K562 (cell line): ENCODE measurements around the gene DNMT3A. TPM values are rescaled to one million over a fixed set of nuclear protein-coding genes. Genes with fewer than 3 reads are reported as not detected.

ENCODE experiments used
- ADNP ChIP-seq: fragments of 200-800 bp; sonication (Bioruptor generic); IDR thresholded peaks from 2 replicates; pipeline ENCODE4 v1.6.1; 2016; ENCODE audit warnings: missing genetic modification characterization, missing compliant biosample characterization
- GTF2F1 ChIP-seq: IDR thresholded peaks from 2 replicates; pipeline ENCODE4 v1.6.1; 2011; ENCODE audit warnings: low read depth, low read length, improper control_type of control experiment
- KDM1A ChIP-seq, 2 experiments: fragments of 450-650 bp; IDR thresholded peaks; 2 replicates each; pipeline ENCODE4 v1.6.1; 2016; ENCODE audit warnings: mild to moderate bottlenecking in 2 of 2
- KLF6 ChIP-seq: fragments of 250-450 bp; sonication (Bioruptor Pico); IDR thresholded peaks from 2 replicates; pipeline ENCODE4 v1.4.0; 2020; ENCODE audit warnings: mild to moderate bottlenecking, moderate library complexity, borderline replicate concordance
- MCM3 ChIP-seq: fragments of 450-650 bp; IDR thresholded peaks from 2 replicates; pipeline ENCODE4 v1.6.1; 2016
- NFE2L1 ChIP-seq: fragments of 450-650 bp; IDR thresholded peaks from 2 replicates; pipeline ENCODE4 v1.6.1; 2016; ENCODE audit warnings: missing genetic modification characterization, low read depth, mild to moderate bottlenecking, missing compliant biosample characterization, moderate library complexity, borderline replicate concordance
- NONO ChIP-seq, 2 experiments: fragments of 200-400 bp in 1 of 2; fragments of 450-650 bp in 1 of 2; formaldehyde crosslinking in 1 of 2; IDR thresholded peaks; 2 replicates each; pipeline ENCODE4 v1.6.1; 2017; ENCODE audit warnings: low read depth in 2 of 2, mild to moderate bottlenecking in 2 of 2, moderate library complexity in 2 of 2, low read length in 1 of 2
- SMAD3 ChIP-seq: fragments of 450-650 bp; formaldehyde crosslinking; conservative IDR thresholded peaks from 2 replicates; pipeline ENCODE4 v1.4.0; 2020; ENCODE audit warnings: mild to moderate bottlenecking
- XRCC3 ChIP-seq: fragments of 450-650 bp; IDR thresholded peaks from 2 replicates; pipeline ENCODE4 v1.6.1; 2017; ENCODE audit warnings: mild to moderate bottlenecking, moderate library complexity
- ZFP30 ChIP-seq: fragments of 250-450 bp; sonication (Bioruptor Pico); IDR thresholded peaks from 2 replicates; pipeline ENCODE4 v1.8.0; 2022; ENCODE audit warnings: moderate library complexity, mild to moderate bottlenecking, inconsistent platforms, borderline replicate concordance
- ZNF133 ChIP-seq: fragments of 250-450 bp; sonication (Bioruptor Pico); IDR thresholded peaks from 2 replicates; pipeline ENCODE4 v1.4.0; 2020; ENCODE audit warnings: mild to moderate bottlenecking
- ZNF277 ChIP-seq: fragments of 250-450 bp; sonication (Bioruptor Pico); IDR thresholded peaks from 2 replicates; pipeline ENCODE4 v1.8.0; 2022; ENCODE audit warnings: inconsistent platforms, mild to moderate bottlenecking, moderate library complexity, borderline replicate concordance
- ZNF318 ChIP-seq, 2 experiments: fragments of 450-650 bp; IDR thresholded peaks; 2 replicates each; pipeline ENCODE4 v1.6.1; 2016; ENCODE audit warnings: mild to moderate bottlenecking in 2 of 2, borderline replicate concordance in 1 of 2, low read depth in 1 of 2, moderate library complexity in 1 of 2
- ZNF395 ChIP-seq: fragments of 200-800 bp; sonication (Bioruptor generic); IDR thresholded peaks from 2 replicates; pipeline ENCODE4 v1.6.1; 2017; ENCODE audit warnings: missing genetic modification characterization, missing compliant biosample characterization
- ZNF41 ChIP-seq: fragments of 250-450 bp; sonication (Bioruptor Pico); conservative IDR thresholded peaks from 2 replicates; pipeline ENCODE4 v1.4.0; 2020; ENCODE audit warnings: mild to moderate bottlenecking
- polyA plus RNA-seq, 8 experiments: library from polyadenylated mRNA; depleted of rRNA in 4 of 8; stranded (reverse) in 5 of 8; unstranded in 3 of 8; fragments of >200 nt; fragmentation: Nextera tagmentation in 2 of 8; fragmentation: Illumina TruSeq in 1 of 8; extraction: Ambion mirVana in 2 of 8; extraction: Trizol in 1 of 8; gene quantifications; 2 replicates each; pipeline versions ENCODE4 v1.2.1 to v1.2.3, GENCODE V29; 2011 to 2014; ENCODE audit warnings: inconsistent platforms in 1 of 8, missing spikeins in 1 of 8
- total RNA-seq, 7 experiments: library from RNA; depleted of rRNA in 6 of 7; stranded (reverse); fragments of >200 nt in 6 of 7; fragmentation: Illumina TruSeq in 2 of 7; extraction: Trizol in 2 of 7; gene quantifications; 2 replicates each; pipeline versions ENCODE4 v1.2.1 to v1.2.3, GENCODE V29; 2011 to 2021; ENCODE audit warnings: low replicate concordance in 1 of 7

The DNMT3A gene
- total and polyA plus RNA-seq, 9 of the 15 experiments (the other 6 are each of a cell fraction or from before 2014, with no cell fraction given) = 3.0 to 16.0 (median 6.1) TPM

- TF ChIP-seq ZNF318 (IDR thresholded peaks at IDR 0.05; ENCODE audit: borderline replicate concordance in 1 of 2, low read depth in 1 of 2) (no peak), KLF6 (no peak), XRCC3 (no peak), ZNF277 (CRISPR knock-in tag) (no peak), NFE2L1 (tag) (no peak), NONO (IDR thresholded peaks at IDR 0.05; ENCODE audit: low read depth in 2 of 2, low read length in 1 of 2) (no peak), ADNP (tag) (no peak), ZNF395 (CRISPR knock-in tag) (no peak), SMAD3 (CRISPR knock-in tag) (no peak), ZNF133 (CRISPR knock-in tag) (no peak), ZNF41 (CRISPR knock-in tag) (no peak), ZFP30 (no peak), KDM1A (IDR thresholded peaks at IDR 0.05) (no peak), GTF2F1 (no peak), MCM3 (no peak)
Observed at GRCh38 chr2:25338401-25338800, 3.3 kb downstream of the DNMT3A start (continued).
